DMS114 treated with DMSO at 0.1 percent for 48 hours (cell line): ENCODE measurements around the gene VAX1.

Experiments used
- DNase-seq: peaks from one replicate; lab custom pipeline; 2025; ENCODE audit not compliant: unreplicated experiment; lab: John Stamatoyannopoulos, UW

The VAX1 gene

DNA sequence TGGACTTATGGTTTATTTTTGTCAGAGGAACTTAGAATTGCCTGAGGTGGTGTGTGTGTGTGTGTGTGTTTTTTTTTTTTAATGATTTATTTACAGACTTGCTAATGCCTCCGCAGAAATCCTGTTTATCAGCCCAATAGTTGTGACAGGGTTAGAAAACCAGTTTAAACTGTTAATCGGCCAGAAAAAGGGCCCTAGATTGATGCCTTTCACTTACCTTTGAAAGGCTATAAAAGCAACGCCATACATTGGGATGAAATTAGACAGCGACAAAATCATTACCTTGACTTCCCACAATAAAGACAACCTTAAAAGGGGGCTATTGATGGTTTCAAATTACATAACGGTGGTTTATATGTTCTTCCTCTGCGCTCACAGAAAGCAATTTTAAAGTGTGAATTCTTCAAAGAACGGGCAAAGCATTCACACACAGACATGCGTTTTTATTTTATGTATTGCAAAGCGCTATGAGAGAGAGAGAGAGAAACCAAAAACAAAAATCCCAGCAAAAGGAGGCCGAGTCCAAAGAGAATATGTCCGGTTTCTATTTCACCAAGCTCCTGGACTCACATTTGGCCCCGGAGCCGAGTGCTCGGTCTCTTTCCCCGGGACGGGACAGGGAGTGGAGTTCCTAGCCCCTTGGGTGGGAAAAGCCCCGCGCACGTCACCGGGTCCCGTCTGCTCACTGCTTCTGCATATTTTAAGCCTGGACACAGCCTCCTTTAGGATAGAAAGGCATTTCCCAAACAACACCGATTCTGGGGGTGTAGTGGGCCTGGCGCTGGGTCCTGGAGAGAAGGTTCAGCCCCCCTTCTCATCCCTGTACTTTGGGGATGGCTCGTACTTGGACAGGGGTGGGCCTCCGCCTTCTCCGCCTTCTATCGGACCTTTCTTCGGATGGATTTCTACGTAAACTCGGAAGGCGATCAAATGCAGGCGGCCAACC, 26.8 kb upstream of the VAX1 start:
- DNase-seq: no peak

GRCh38 chr10:117163954-117164548, 26.0 kb upstream of the VAX1 start:
- no peak for DNase-seq

DNA sequence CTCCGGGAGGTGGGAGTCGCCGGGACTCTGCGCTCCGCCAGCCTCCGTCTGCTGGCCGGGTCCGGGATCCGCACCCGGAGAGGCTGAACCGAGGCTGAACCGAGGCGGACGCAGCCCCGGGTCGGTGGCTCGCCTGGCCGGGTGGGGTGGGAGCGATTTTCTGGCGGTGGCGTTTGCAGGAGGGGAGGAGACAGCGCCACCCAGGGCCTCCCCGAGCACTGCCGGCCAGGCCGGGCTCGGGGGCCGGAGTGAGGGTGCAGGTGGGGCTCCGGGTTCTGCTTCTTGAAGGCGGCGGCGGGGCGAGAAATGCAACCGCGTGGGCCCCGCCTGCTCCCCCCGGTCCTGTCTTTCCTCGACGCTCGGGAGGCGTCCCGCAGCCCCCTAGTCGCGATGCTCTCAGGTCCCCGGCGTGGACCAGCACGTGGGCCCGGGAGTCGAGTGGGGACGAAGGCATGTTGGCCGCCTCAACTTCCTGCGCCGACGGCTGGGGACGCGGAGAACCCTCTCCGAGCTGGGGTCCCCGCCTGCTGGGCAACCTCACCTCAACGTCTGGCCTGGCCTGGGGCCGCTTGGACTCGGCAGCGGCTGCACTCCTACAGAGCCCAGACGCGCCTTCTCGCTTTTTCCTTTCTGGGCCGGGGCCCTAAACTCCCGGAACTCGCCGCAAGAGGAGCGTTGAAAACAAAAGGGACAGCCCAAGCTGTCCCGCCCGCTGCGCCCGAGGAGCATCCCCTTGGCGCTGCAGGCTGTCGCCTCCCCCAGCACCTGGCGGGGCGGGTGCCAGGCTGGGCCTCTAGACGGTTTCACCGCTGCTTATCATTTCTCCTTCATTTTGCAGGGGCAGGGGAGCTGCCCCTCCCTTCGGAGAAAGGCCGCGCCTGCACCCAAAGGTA, 25.2 kb upstream of the VAX1 start:
- peak; percentile 23 for DNase-seq

GRCh38 chr10:117162093-117163060, 24.3 kb upstream of the VAX1 start:
- DNase-seq: no peak

GRCh38 chr10:117161386-117162033, 23.4 kb upstream of the VAX1 start:
- no peak for DNase-seq

- DNase-seq: no peak
These were observed 22.5 kb upstream of the VAX1 start for GRCh38 chr10:117160567-117160966.

GRCh38 chr10:117159390-117159789, 21.3 kb upstream of the VAX1 start:
- no peak for DNase-seq

GRCh38 chr10:117158297-117158696, 20.2 kb upstream of the VAX1 start:
- no peak for DNase-seq

- DNase-seq: no peak
These were observed 14.6 kb upstream of the VAX1 start for GRCh38 chr10:117152668-117153067.

GRCh38 chr10:117148284-117148683, 10.2 kb upstream of the VAX1 start:
- no peak for DNase-seq

- DNase-seq: no peak
These were observed 6.9 kb upstream of the VAX1 start for GRCh38 chr10:117145019-117145418.

GRCh38 chr10:117143103-117143823, 5.2 kb upstream of the VAX1 start:
- no peak for DNase-seq

GRCh38 chr10:117140525-117140902, 2.4 kb upstream of the VAX1 start:
- DNase-seq: no peak

DNA sequence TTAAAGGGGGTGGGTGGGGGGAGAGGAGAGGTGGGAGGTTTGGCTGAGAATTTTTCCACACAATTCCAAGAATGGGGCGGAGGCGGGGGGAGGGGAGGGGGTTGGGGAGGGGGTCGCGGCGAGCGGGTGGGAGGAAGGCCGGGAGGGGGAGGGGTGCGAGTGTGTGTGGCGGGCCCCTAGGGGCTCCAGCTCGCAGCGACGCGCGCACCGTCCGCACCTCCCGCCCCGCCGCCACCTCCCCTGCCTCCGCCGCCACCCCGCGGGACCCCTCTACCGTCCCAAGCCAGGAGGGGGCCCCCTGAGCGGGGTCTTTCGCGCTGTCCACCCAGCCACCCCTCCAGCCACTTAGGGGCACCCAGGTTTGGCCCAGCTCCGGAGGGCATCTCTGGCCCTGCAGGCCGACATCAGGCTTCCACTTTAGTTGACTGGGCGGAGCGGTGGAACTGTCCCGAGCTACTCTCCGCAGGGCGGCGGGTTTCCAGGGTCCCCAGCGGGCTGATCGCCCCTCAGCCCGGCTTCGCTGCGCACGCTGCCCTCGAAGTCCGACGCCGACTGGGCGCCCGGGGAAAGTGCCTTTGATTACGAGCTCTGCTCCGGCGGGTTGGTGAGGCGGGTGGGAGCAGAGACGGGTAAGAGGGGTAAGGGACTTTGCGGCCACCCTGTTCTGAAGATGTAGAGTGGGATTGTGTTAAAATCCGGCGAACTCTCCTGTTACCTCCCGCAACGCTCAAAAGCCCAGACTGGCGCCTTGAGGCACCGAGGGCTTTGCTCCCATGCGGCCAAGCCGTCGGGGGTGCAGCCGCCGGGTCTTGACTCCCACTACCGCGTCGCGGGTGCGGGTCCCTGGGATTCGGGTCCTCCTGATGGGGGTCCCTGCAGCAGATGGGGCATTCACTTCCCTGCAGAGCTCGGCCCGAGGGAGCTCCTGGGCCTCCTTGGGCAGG, 1.8 kb upstream of the VAX1 start:
- no peak for DNase-seq

- peak; percentile 37 for DNase-seq
These were observed 939 bp upstream of the VAX1 start for GRCh38 chr10:117138838-117139580.

DNA sequence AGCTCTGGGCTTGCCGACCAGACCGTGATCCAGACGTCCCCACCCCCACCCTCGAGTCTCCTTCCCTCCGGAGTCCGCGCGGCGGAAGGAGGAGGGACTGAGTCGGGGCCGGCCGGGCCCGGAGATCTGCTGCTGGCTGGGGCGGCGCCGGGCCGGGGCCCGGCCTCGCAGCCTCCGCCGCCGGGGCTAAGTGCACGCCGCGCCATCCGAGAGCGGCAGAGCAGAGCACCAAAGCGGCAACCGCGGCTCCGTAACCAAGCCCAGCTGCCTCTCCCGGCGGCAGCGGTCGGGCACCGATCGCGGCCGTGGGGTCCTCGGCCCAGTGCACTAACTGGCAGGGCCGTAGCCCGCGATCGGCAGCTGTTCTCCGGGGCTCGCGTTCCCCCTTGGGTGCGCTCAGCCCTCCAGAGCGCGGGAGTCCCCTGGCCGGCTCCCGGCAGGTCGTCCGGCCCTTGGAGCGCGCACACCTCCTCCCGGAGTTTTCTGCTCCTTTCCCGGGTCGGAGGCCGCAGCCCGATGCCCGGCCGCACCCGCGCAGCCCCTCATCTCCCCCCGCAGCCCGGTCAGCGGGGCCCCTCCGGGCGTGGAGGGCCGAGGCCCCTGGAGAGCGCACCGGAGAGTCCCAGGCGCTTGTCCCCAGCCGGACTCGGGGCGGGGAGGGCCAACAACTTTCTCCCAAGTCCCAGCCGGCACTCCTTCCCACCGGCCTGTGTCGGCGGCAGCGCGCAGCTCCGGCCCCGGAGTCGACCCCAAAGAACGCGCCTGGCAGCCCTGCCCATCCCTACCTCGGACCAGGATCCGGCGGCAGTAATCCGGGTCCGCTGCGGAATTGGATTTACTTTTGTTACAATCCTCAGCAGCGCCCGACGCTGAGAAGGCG, 799 bp downstream of the VAX1 start:
- peak; percentile 32 for DNase-seq
